ENCODE data around the gene MTHFD2.

Gene MTHFD2

GRCh38 chr2:74198461-74199274, at the start of gene MTHFD2:
Gene MTHFD2, plus strand, starts transcription at chr2:74198615. Its CDS starts 27 bp downstream, at chr2:74198642.
- H3K27ac ChIP-seq, result peak within 1 kb of the TSS; percentile 89

GRCh38 chr2:74149247-74149525, 49.2 kb upstream of the MTHFD2 start:
- peak overlapping the region; percentile 85 for H3K27ac ChIP-seq
- TF ChIP-seq ZFX (IDR thresholded peaks at IDR 0.05; ENCODE audit: borderline replicate concordance) (no peak), CTCF (IDR thresholded peaks at IDR 0.05) (no peak)

More at GRCh38 chr2:74198461-74199274, at the start of gene MTHFD2:
- TF ChIP-seq CTCF (IDR thresholded peaks at IDR 0.05) (peak; percentile 79), ZFX (IDR thresholded peaks at IDR 0.05; ENCODE audit: borderline replicate concordance) (no peak)

GRCh38 chr2:74149570-74150319, 48.7 kb upstream of the MTHFD2 start:
- TF ChIP-seq ZFX (IDR thresholded peaks at IDR 0.05; ENCODE audit: borderline replicate concordance) (no peak), CTCF (IDR thresholded peaks at IDR 0.05) (no peak)
- peak overlapping the region; percentile 85; the same call in 1 of the 2 replicates for H3K27ac ChIP-seq

- no peak overlapping the region for H3K27ac ChIP-seq
- TF ChIP-seq CTCF (IDR thresholded peaks at IDR 0.05) (no peak), ZFX (IDR thresholded peaks at IDR 0.05; ENCODE audit: borderline replicate concordance) (no peak)
These were observed 45.5 kb upstream of the MTHFD2 start for GRCh38 chr2:74152954-74153353.

GRCh38 chr2:74155830-74156229, 42.6 kb upstream of the MTHFD2 start:
- TF ChIP-seq CTCF (IDR thresholded peaks at IDR 0.05) (no peak), ZFX (IDR thresholded peaks at IDR 0.05; ENCODE audit: borderline replicate concordance) (no peak)
- no peak overlapping the region for H3K27ac ChIP-seq

- TF ChIP-seq CTCF (IDR thresholded peaks at IDR 0.05), result no peak
- no peak for TF ChIP-seq ZFX (IDR thresholded peaks at IDR 0.05; ENCODE audit: borderline replicate concordance)
- H3K27ac ChIP-seq, result no peak overlapping the region
These were observed 35.5 kb upstream of the MTHFD2 start for GRCh38 chr2:74162951-74163350.

- TF ChIP-seq CTCF (IDR thresholded peaks at IDR 0.05) (no peak), ZFX (IDR thresholded peaks at IDR 0.05; ENCODE audit: borderline replicate concordance) (no peak)
- no peak overlapping the region for H3K27ac ChIP-seq
These were observed 33.7 kb upstream of the MTHFD2 start for GRCh38 chr2:74164761-74165160.
